Measurements from ENCODE around the gene SNU13. TPM values are rescaled to one million over a fixed set of nuclear protein-coding genes. Genes with fewer than 3 reads are reported as not detected.

SNU13 gene
- total and polyA plus RNA-seq, 2 donors (not counting 1 experiment from before 2014, with no cell fraction given): 61.6 to 164 TPM

DNA sequence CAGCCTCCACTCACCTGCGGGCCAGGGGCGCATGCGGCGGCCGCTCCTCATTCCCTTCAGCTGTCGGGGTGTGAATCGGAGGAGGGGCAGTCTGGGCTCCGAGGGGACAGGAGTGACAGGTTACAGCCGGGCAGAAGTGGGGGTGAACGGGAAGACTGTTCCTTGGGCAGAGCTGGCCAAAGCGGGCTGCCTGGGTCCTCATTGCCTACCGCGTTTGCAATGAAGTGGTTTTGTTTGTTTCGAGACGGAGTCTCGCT is 11.4 kb upstream of the SNU13 start:
- no peak overlapping the region for H3K4me3 ChIP-seq (replicated peaks in 1 of 4; ENCODE audit: control extremely low read depth in 1 of 4, insufficient read depth in 1 of 4, low read depth in 3 of 4, low read length in 4 of 4)

DNA sequence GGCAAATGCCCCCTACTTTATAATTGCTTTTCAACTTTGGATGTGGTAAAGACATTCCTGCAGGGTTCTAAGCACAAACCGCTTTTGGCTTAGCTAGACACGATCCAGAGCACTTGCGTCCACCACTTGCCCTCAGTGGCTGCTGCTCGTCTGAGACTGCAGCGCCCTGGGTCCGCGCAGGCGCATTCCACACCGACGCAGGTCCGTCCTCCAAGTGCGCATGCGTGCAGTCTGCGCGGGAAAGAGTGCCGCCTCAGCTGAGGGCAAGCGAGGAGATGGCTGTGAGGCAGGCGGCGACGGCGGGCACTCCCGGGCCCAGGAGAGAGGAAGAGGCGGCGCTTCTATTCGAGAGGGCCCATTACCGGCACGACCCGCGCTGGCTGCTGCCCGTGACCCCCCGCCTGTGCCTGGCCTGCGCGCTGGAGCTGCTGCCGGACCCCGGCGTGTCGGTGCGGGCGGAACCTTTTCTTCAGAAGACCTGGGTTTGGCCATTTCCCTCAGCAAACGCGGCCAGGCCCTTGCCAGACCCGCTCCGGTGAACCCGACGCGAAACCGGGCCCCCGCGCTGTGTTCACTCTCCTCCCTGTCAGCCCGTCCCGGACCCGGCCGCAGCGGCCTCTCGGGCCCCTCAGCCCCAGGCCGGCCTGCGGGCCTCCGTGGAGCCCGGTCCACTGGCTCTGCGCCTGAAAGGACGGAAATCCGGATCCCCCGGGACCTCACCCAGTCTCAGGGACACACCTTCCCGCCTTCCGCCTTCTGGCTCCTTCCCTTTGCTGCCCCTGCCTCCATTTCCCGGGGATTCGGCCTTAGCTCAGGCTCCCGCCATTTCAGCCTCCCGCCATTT is 10.8 kb upstream of the SNU13 start, which contains the start of gene MEI1:
MEI1 (plus strand) TSS at position 240 of the 844 bp plus-strand sequence; CDS start at position 276, 36 bp downstream.
- Histone ChIP-seq H3K36me3 (ENCODE audit: control insufficient read depth, insufficient read depth, low read length) (no peaks in the 10 kb centered on the region), H3K27me3 (ENCODE audit: control insufficient read depth, insufficient read depth, low read length) (no peaks in the 10 kb centered on the region), H3K4me3 (replicated peaks in 1 of 4; ENCODE audit: control extremely low read depth in 1 of 4, insufficient read depth in 1 of 4, low read depth in 3 of 4, low read length in 4 of 4) (peak within 1 kb of the TSS in 1 of 4 experiments; percentile 10), H3K4me2 (ENCODE audit: extremely low read depth, insufficient read depth, low read length) (no peak within 1 kb of the TSS), H4K20me1 (ENCODE audit: control insufficient read depth, extremely low read depth, insufficient read depth, low read length) (no peaks in the 10 kb centered on the region), H3K9me3 (ENCODE audit: control insufficient read depth, insufficient read depth, low read depth, low read length) (no peaks in the 10 kb centered on the region), H3K4me1 (ENCODE audit: control insufficient read depth, extremely low read depth, insufficient read depth, low read length) (peaks cover 6% of the 10 kb centered on the region), H3K79me2 (ENCODE audit: control insufficient read depth, insufficient read depth, low read length) (no peaks in the 10 kb centered on the region), H3K9ac (ENCODE audit: insufficient read depth, low read length) (no peak within 1 kb of the TSS), H2AFZ (ENCODE audit: low read length) (no peak within 1 kb of the TSS), H3K27ac (ENCODE audit: insufficient read depth, low read length) (no peak within 1 kb of the TSS)
- no peak for TF ChIP-seq EZH2 (IDR thresholded peaks at IDR 0.05; ENCODE audit: low read length, missing control alignments)
- TF ChIP-seq, protein P1, sequence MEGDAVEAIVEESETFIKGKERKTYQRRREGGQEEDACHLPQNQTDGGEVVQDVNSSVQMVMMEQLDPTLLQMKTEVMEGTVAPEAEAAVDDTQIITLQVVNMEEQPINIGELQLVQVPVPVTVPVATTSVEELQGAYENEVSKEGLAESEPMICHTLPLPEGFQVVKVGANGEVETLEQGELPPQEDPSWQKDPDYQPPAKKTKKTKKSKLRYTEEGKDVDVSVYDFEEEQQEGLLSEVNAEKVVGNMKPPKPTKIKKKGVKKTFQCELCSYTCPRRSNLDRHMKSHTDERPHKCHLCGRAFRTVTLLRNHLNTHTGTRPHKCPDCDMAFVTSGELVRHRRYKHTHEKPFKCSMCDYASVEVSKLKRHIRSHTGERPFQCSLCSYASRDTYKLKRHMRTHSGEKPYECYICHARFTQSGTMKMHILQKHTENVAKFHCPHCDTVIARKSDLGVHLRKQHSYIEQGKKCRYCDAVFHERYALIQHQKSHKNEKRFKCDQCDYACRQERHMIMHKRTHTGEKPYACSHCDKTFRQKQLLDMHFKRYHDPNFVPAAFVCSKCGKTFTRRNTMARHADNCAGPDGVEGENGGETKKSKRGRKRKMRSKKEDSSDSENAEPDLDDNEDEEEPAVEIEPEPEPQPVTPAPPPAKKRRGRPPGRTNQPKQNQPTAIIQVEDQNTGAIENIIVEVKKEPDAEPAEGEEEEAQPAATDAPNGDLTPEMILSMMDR (conservative IDR thresholded peaks at IDR 0.05 in 1 of 2, IDR thresholded peaks at IDR 0.05 in 1 of 2; ENCODE audit: low read depth in 1 of 2, low read length in 2 of 2): no peak
- DNase-seq (ENCODE audit: low read depth in 2 of 2): peak; percentile 56 to 64

More for the DNA sequence above, 11.4 kb upstream of the SNU13 start:
- no peak for TF ChIP-seq EZH2 (IDR thresholded peaks at IDR 0.05; ENCODE audit: low read length, missing control alignments)
- TF ChIP-seq, protein P1 (conservative IDR thresholded peaks at IDR 0.05 in 1 of 2, IDR thresholded peaks at IDR 0.05 in 1 of 2; ENCODE audit: low read depth in 1 of 2, low read length in 2 of 2): no peak
- Histone ChIP-seq H4K20me1 (ENCODE audit: control insufficient read depth, extremely low read depth, insufficient read depth, low read length) (no peaks in the 10 kb centered on the region), H2AFZ (ENCODE audit: low read length) (no peak overlapping the region), H3K36me3 (ENCODE audit: control insufficient read depth, insufficient read depth, low read length) (no peaks in the 10 kb centered on the region), H3K9me3 (ENCODE audit: control insufficient read depth, insufficient read depth, low read depth, low read length) (no peaks in the 10 kb centered on the region), H3K9ac (ENCODE audit: insufficient read depth, low read length) (no peak overlapping the region), H3K4me1 (ENCODE audit: control insufficient read depth, extremely low read depth, insufficient read depth, low read length) (peaks cover 6% of the 10 kb centered on the region), H3K79me2 (ENCODE audit: control insufficient read depth, insufficient read depth, low read length) (no peaks in the 10 kb centered on the region), H3K27ac (ENCODE audit: insufficient read depth, low read length) (no peak overlapping the region), H3K27me3 (ENCODE audit: control insufficient read depth, insufficient read depth, low read length) (no peaks in the 10 kb centered on the region), H3K4me2 (ENCODE audit: extremely low read depth, insufficient read depth, low read length) (no peak overlapping the region)
- DNase-seq (ENCODE audit: low read depth in 2 of 2): no peak

DNA sequence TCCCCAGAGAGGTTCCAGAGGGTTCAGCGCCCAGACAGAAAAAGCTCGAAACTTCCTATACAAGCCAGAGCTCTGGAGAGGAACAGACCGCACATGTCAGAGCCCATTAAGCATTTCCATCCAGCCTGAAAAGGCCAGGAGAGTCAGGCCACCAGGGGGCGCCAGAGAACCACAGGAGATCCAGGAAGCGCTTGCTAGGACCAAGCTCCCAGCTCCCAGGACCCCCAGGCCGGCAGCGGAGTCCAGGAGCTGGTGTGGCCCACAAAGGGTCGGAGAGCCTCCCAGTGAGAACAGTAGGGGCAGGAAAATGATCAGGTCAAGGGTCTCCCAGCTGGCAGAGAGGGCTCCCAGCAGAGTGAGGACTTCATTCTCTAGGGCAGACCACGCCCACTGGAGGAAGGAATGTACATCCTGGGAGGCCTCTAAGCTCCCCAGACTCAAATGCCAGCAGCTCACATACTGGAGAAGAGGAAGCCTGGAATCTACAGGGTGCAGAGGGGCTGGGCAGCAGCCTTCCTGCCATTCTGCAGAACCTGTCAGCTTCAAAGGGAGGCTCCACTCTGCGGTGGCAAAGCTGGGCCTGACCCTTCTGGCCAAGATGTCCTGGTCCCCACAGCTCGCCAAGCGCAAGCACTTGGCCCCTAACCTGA is 8.6 kb upstream of the SNU13 start:
- no peaks in the 10 kb centered on the region for H3K27me3 ChIP-seq (ENCODE audit: control insufficient read depth, insufficient read depth, low read length)
- no peak overlapping the region for H3K9ac ChIP-seq (ENCODE audit: insufficient read depth, low read length)
- peak; percentile 76 to 85 for DNase-seq (ENCODE audit: low read depth in 2 of 2)
- peaks cover 6% of the 10 kb centered on the region for H3K4me1 ChIP-seq (ENCODE audit: control insufficient read depth, extremely low read depth, insufficient read depth, low read length)
- H4K20me1 ChIP-seq (ENCODE audit: control insufficient read depth, extremely low read depth, insufficient read depth, low read length): no peaks in the 10 kb centered on the region
- peak overlapping the region in 1 of 4 experiments; percentile 33 for H3K4me3 ChIP-seq (replicated peaks in 1 of 4; ENCODE audit: control extremely low read depth in 1 of 4, insufficient read depth in 1 of 4, low read depth in 3 of 4, low read length in 4 of 4)
- H3K36me3 ChIP-seq (ENCODE audit: control insufficient read depth, insufficient read depth, low read length): no peaks in the 10 kb centered on the region
- no peak for TF ChIP-seq EZH2 (IDR thresholded peaks at IDR 0.05; ENCODE audit: low read length, missing control alignments)
- TF ChIP-seq, protein P1 (conservative IDR thresholded peaks at IDR 0.05 in 1 of 2, IDR thresholded peaks at IDR 0.05 in 1 of 2; ENCODE audit: low read depth in 1 of 2, low read length in 2 of 2): peak; percentile 93 to 94
- H3K27ac ChIP-seq (ENCODE audit: insufficient read depth, low read length): peak overlapping the region; percentile 16
- H3K9me3 ChIP-seq (ENCODE audit: control insufficient read depth, insufficient read depth, low read depth, low read length): no peaks in the 10 kb centered on the region
- peak overlapping the region; percentile 74 for H2AFZ ChIP-seq (ENCODE audit: low read length)
- H3K4me2 ChIP-seq (ENCODE audit: extremely low read depth, insufficient read depth, low read length): peak overlapping the region; percentile 69
- H3K79me2 ChIP-seq (ENCODE audit: control insufficient read depth, insufficient read depth, low read length): no peaks in the 10 kb centered on the region

Measured in fibroblast of lung (primary cell).